ENCODE measurements around the gene PCNX4. TPM values are rescaled to one million over a fixed set of nuclear protein-coding genes. Genes with fewer than 3 reads are reported as not detected.

Gene PCNX4
- total RNA-seq, 1 donor from 2014 or later = 96.8 TPM

GRCh38 chr14:60161196-60162107 lies 69.7 kb downstream of the PCNX4 start:
- Histone ChIP-seq H3K4me3 (ENCODE audit: low read depth, low read length) (no peak overlapping the region), H3K27me3 (ENCODE audit: control insufficient read depth, insufficient read depth, low read length) (no peaks in the 10 kb centered on the region), H3K36me3 (ENCODE audit: control insufficient read depth, insufficient read depth, low read length) (no peaks in the 10 kb centered on the region)
- DNase-seq (ENCODE audit: low read depth) = no peak
- TF ChIP-seq CTCF (IDR thresholded peaks at IDR 0.05; ENCODE audit: insufficient read depth, low read length, poor library complexity, severe bottlenecking) = no peak

GRCh38 chr14:60163693-60164092 lies 72.0 kb downstream of the PCNX4 start:
- Histone ChIP-seq H3K4me3 (ENCODE audit: low read depth, low read length) (no peak overlapping the region), H3K27me3 (ENCODE audit: control insufficient read depth, insufficient read depth, low read length) (no peaks in the 10 kb centered on the region), H3K36me3 (ENCODE audit: control insufficient read depth, insufficient read depth, low read length) (no peaks in the 10 kb centered on the region)
- no peak for TF ChIP-seq CTCF (IDR thresholded peaks at IDR 0.05; ENCODE audit: insufficient read depth, low read length, poor library complexity, severe bottlenecking)
- no peak for DNase-seq (ENCODE audit: low read depth)

- peak overlapping the region; percentile 79 for H3K4me3 ChIP-seq (ENCODE audit: low read depth, low read length)
- H3K36me3 ChIP-seq (ENCODE audit: control insufficient read depth, insufficient read depth, low read length) = no peaks in the 10 kb centered on the region
- DNase-seq (ENCODE audit: low read depth) = no peak
- TF ChIP-seq CTCF (IDR thresholded peaks at IDR 0.05; ENCODE audit: insufficient read depth, low read length, poor library complexity, severe bottlenecking) = no peak
- no peaks in the 10 kb centered on the region for H3K27me3 ChIP-seq (ENCODE audit: control insufficient read depth, insufficient read depth, low read length)
These were observed 72.6 kb downstream of the PCNX4 start for GRCh38 chr14:60164404-60164711.

GRCh38 chr14:60164712-60165546 lies 73.2 kb downstream of the PCNX4 start, which contains the start of gene DHRS7:
DHRS7 (minus strand) TSS chr14:60165398; CDS start chr14:60165309, 89 bp downstream.
- peak; percentile 13 for TF ChIP-seq CTCF (IDR thresholded peaks at IDR 0.05; ENCODE audit: insufficient read depth, low read length, poor library complexity, severe bottlenecking)
- DNase-seq (ENCODE audit: low read depth) = peak; percentile 29
- Histone ChIP-seq H3K36me3 (ENCODE audit: control insufficient read depth, insufficient read depth, low read length) (no peaks in the 10 kb centered on the region), H3K4me3 (ENCODE audit: low read depth, low read length) (peak within 1 kb of the TSS; percentile 79), H3K27me3 (ENCODE audit: control insufficient read depth, insufficient read depth, low read length) (no peaks in the 10 kb centered on the region)

GRCh38 chr14:60165547-60165876 lies 73.8 kb downstream of the PCNX4 start:
- H3K4me3 ChIP-seq (ENCODE audit: low read depth, low read length) = peak overlapping the region; percentile 79
- H3K27me3 ChIP-seq (ENCODE audit: control insufficient read depth, insufficient read depth, low read length) = no peaks in the 10 kb centered on the region
- TF ChIP-seq CTCF (IDR thresholded peaks at IDR 0.05; ENCODE audit: insufficient read depth, low read length, poor library complexity, severe bottlenecking) = no peak
- DNase-seq (ENCODE audit: low read depth) = no peak
- no peaks in the 10 kb centered on the region for H3K36me3 ChIP-seq (ENCODE audit: control insufficient read depth, insufficient read depth, low read length)
